H9 (cell line): ENCODE measurements around the gene ISG20. TPM values are rescaled to one million over a fixed set of nuclear protein-coding genes. Genes with fewer than 3 reads are reported as not detected.

ENCODE experiments used
- DNase-seq: peaks from one replicate; pipeline ENCODE4 v3.0.0-alpha.2; 2017
- H2AFZ ChIP-seq: one replicate; pipeline ENCODE4 v1.6.1; 2013; ENCODE audit warnings: mild to moderate bottlenecking, low read length, control low read depth, moderate library complexity
- H2AK5ac ChIP-seq: 2 replicates; pipeline ENCODE4 v1.6.1; 2013; ENCODE audit warnings: low read length, control low read depth, mixed read lengths; ENCODE audit not compliant: insufficient read length
- H2BK120ac ChIP-seq: one replicate; pipeline ENCODE4 v1.6.1; 2013; ENCODE audit warnings: low read depth, mild to moderate bottlenecking, low read length, control low read depth, inconsistent platforms; ENCODE audit not compliant: poor library complexity, severe bottlenecking
- H2BK12ac ChIP-seq: 2 replicates; pipeline ENCODE4 v1.6.1; 2013; ENCODE audit warnings: low read length, control low read depth, mixed read lengths, low read depth; ENCODE audit not compliant: insufficient read length
- H2BK15ac ChIP-seq: 2 replicates; pipeline ENCODE4 v1.6.1; 2013; ENCODE audit warnings: low read depth, low read length, control low read depth
- H2BK20ac ChIP-seq: one replicate; pipeline ENCODE4 v1.6.1; 2013; ENCODE audit warnings: low read depth, mild to moderate bottlenecking, low read length, control low read depth, inconsistent platforms; ENCODE audit not compliant: poor library complexity, severe bottlenecking
- H2BK5ac ChIP-seq: 2 replicates; pipeline ENCODE4 v1.6.1; 2013; ENCODE audit warnings: low read length, control low read depth, mixed read lengths; ENCODE audit not compliant: insufficient read length
- H3K14ac ChIP-seq: 2 replicates; pipeline ENCODE4 v1.6.1; 2013; ENCODE audit warnings: low read length, control low read depth; ENCODE audit not compliant: insufficient read depth
- H3K18ac ChIP-seq: 2 replicates; pipeline ENCODE4 v1.6.1; 2013; ENCODE audit warnings: low read depth, mild to moderate bottlenecking, mixed read lengths, low read length, control low read depth; ENCODE audit not compliant: insufficient read length
- H3K23ac ChIP-seq: 2 replicates; pipeline ENCODE4 v1.6.1; 2013; ENCODE audit warnings: low read length, control low read depth, mixed read lengths, low read depth; ENCODE audit not compliant: insufficient read length
- H3K23me2 ChIP-seq: 2 replicates; pipeline ENCODE4 v1.6.1; 2013; ENCODE audit warnings: low read depth, mild to moderate bottlenecking, mixed read lengths, low read length, control low read depth; ENCODE audit not compliant: insufficient read length, poor library complexity, severe bottlenecking
- H3K27ac ChIP-seq: 2 replicates; pipeline ENCODE4 v1.5.1; 2013; ENCODE audit warnings: low read length, control low read depth, mixed read lengths, low read depth; ENCODE audit not compliant: insufficient read length
- H3K27me3 ChIP-seq: 2 replicates; pipeline ENCODE4 v1.6.1; 2013; ENCODE audit warnings: low read length, control low read depth, inconsistent platforms; ENCODE audit not compliant: insufficient read depth
- H3K4ac ChIP-seq: 2 replicates; pipeline ENCODE4 v1.6.1; 2013; ENCODE audit warnings: low read depth, mild to moderate bottlenecking, control low read depth, inconsistent platforms, low read length, moderate library complexity
- H3K4me1 ChIP-seq: 2 replicates; pipeline ENCODE4 v1.6.1; 2013; ENCODE audit warnings: low read length, control low read depth, inconsistent platforms; ENCODE audit not compliant: insufficient read depth
- H3K4me2 ChIP-seq: 2 replicates; pipeline ENCODE4 v1.6.1; 2013; ENCODE audit warnings: low read length, control low read depth, mixed read lengths; ENCODE audit not compliant: insufficient read length, insufficient read depth
- H3K56ac ChIP-seq: 2 replicates; pipeline ENCODE4 v1.6.1; 2013; ENCODE audit warnings: low read depth, mild to moderate bottlenecking, mixed read lengths, low read length, control low read depth; ENCODE audit not compliant: insufficient read length
- H3K79me1 ChIP-seq: 2 replicates; pipeline ENCODE4 v1.6.1; 2013; ENCODE audit warnings: low read depth, mild to moderate bottlenecking, moderate library complexity, low read length, control low read depth, inconsistent platforms; ENCODE audit not compliant: insufficient read depth, poor library complexity, severe bottlenecking
- H3K79me2 ChIP-seq: 2 replicates; pipeline ENCODE4 v1.6.1; 2013; ENCODE audit warnings: low read length, control low read depth, inconsistent platforms; ENCODE audit not compliant: insufficient read depth
- H3K9ac ChIP-seq: 2 replicates; pipeline ENCODE4 v1.6.1; 2013; ENCODE audit warnings: low read length, control low read depth, mixed read lengths; ENCODE audit not compliant: insufficient read length; ENCODE audit errors: extremely low read depth
- H3K9me3 ChIP-seq: one replicate; pipeline ENCODE4 v1.6.1; 2013; ENCODE audit warnings: low read depth, low read length, inconsistent platforms; ENCODE audit not compliant: control insufficient read depth
- H3T11ph ChIP-seq: one replicate; pipeline ENCODE4 v1.6.1; 2013; ENCODE audit warnings: mild to moderate bottlenecking, low read length, control low read depth, inconsistent platforms
- H4K20me1 ChIP-seq: one replicate; pipeline ENCODE4 v1.6.1; 2013; ENCODE audit not compliant: control insufficient read depth, insufficient read length, insufficient read depth
- H4K5ac ChIP-seq: 2 replicates; pipeline ENCODE4 v1.6.1; 2013; ENCODE audit warnings: low read depth, mild to moderate bottlenecking, mixed read lengths, low read length, control low read depth; ENCODE audit not compliant: insufficient read length
- H4K8ac ChIP-seq: replicated peaks from 2 replicates; pipeline ENCODE4 v1.6.1; 2013; ENCODE audit warnings: low read length, control low read depth, mixed read lengths, low read depth; ENCODE audit not compliant: insufficient read length
- H4K91ac ChIP-seq: 2 replicates; pipeline ENCODE4 v1.6.1; 2013; ENCODE audit warnings: low read depth, mild to moderate bottlenecking, moderate library complexity, mixed read lengths, low read length, control low read depth; ENCODE audit not compliant: insufficient read length
- H3K27ac Mint-ChIP-seq, 3 experiments: 2 replicates in 2 of 3; 3 replicates in 1 of 3; pipeline ENCODE4 v1.8.0; 2020 to 2021; ENCODE audit warnings: mixed read lengths in 3 of 3, mild to moderate bottlenecking in 1 of 3, moderate library complexity in 1 of 3
- H3K27me3 Mint-ChIP-seq: 2 replicates; pipeline ENCODE4 v1.8.0; 2021; ENCODE audit warnings: low read depth, mild to moderate bottlenecking, moderate library complexity, mixed read lengths
- H3K36me3 Mint-ChIP-seq, 3 experiments: 2 replicates in 2 of 3; 3 replicates in 1 of 3; pipeline ENCODE4 v1.8.0; 2020 to 2021; ENCODE audit warnings: low read depth in 3 of 3, mixed read lengths in 3 of 3; ENCODE audit not compliant: insufficient read depth in 1 of 3
- H3K4me1 Mint-ChIP-seq, 2 experiments: 2 replicates each; pipeline ENCODE4 v1.8.0; 2020; ENCODE audit warnings: mixed read lengths in 2 of 2
- H3K4me3 Mint-ChIP-seq, 2 experiments: 2 replicates in 1 of 2; 3 replicates in 1 of 2; pipeline ENCODE4 v1.8.0; 2020 to 2021; ENCODE audit warnings: mild to moderate bottlenecking in 2 of 2, mixed read lengths in 2 of 2, moderate library complexity in 1 of 2
- H3K9me3 Mint-ChIP-seq, 2 experiments: 2 replicates in 1 of 2; 3 replicates in 1 of 2; pipeline ENCODE4 v1.8.0; 2020; ENCODE audit warnings: mild to moderate bottlenecking in 2 of 2, mixed read lengths in 2 of 2, moderate library complexity in 1 of 2
- WGBS: extraction: QIAGEN DNeasy Blood & Tissue Kit; methylation state at CpG from one replicate; pipeline ENCODE4 v1.1.7; 2013; ENCODE audit warnings: missing lambda C conversion rate, low lambda C conversion rate, mixed read lengths; ENCODE audit not compliant: insufficient read length; ENCODE audit errors: extremely low coverage; 5-methylcytosine and 5-hydroxymethylcytosine counted together
- total RNA-seq: library from RNA; stranded (reverse); gene quantifications from 2 replicates; pipeline ENCODE4 v1.2.1, GENCODE V29; 2021
- TF ChIP-seq, protein P1 (sequence below): fragments of 200-600 bp; sonication (generic); conservative IDR thresholded peaks from 3 replicates; pipeline ENCODE4 v1.8.0; 2021; ENCODE audit warnings: antibody characterized with exemption, mild to moderate bottlenecking

Gene ISG20
- total RNA-seq, 1 experiment from 2014 or later = 7.4 TPM

DNA sequence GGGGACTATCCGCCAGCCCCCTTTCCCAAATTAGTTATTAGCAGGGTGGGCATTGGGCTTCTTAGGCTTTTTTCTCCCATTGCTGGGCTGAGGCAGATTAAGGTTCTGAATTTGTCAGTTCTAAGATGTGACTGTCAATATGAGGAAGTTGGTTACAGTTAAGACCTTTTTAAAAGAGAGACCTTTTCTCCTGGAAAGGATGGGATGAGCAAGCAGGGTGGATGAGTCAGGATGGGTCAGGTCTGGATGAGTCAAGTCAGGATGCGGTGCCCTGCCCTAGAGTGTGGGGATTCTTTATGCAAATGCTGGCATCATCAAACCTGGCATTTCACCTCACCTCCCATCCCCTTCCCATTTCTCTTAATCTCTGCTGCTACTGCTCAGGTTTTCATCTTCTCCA lies 15.8 kb upstream of the ISG20 start:
- Mint-ChIP-seq H3K27ac (peak overlapping the region in 1 of 3 experiments; percentile 53; a peak in 2 of 7 replicates), H3K9me3 (no peaks in the 10 kb centered on the region), H3K4me3 (peak overlapping the region; percentile 93 to 95), H3K36me3 (peaks cover 10 to 58% (median 55%) of the 10 kb centered on the region in 3 experiments; a peak in 6 of 7 replicates), H3K27me3 (peaks cover 2% of the 10 kb centered on the region), H3K4me1 (peaks cover 46 to 61% of the 10 kb centered on the region in 2 experiments)
- TF ChIP-seq, protein P1, sequence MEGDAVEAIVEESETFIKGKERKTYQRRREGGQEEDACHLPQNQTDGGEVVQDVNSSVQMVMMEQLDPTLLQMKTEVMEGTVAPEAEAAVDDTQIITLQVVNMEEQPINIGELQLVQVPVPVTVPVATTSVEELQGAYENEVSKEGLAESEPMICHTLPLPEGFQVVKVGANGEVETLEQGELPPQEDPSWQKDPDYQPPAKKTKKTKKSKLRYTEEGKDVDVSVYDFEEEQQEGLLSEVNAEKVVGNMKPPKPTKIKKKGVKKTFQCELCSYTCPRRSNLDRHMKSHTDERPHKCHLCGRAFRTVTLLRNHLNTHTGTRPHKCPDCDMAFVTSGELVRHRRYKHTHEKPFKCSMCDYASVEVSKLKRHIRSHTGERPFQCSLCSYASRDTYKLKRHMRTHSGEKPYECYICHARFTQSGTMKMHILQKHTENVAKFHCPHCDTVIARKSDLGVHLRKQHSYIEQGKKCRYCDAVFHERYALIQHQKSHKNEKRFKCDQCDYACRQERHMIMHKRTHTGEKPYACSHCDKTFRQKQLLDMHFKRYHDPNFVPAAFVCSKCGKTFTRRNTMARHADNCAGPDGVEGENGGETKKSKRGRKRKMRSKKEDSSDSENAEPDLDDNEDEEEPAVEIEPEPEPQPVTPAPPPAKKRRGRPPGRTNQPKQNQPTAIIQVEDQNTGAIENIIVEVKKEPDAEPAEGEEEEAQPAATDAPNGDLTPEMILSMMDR = no peak
- Histone ChIP-seq H3T11ph (no peak overlapping the region), H4K20me1 (peaks cover 5% of the 10 kb centered on the region), H3K56ac (no peak overlapping the region), H3K23me2 (peaks cover 13% of the 10 kb centered on the region), H3K9me3 (no peaks in the 10 kb centered on the region), H3K4me1 (peaks cover 13% of the 10 kb centered on the region; the same call in 1 of the 2 replicates), H2BK120ac (no peak overlapping the region), H4K5ac (no peak overlapping the region), H3K27me3 (no peaks in the 10 kb centered on the region), H4K91ac (no peak overlapping the region), H2BK12ac (no peak overlapping the region), H3K18ac (no peak overlapping the region), H3K4me2 (peak overlapping the region; percentile 99), H3K9ac (peak overlapping the region; percentile 19), H2BK15ac (no peak overlapping the region), H2BK5ac (no peak overlapping the region), H3K79me2 (peaks cover 59% of the 10 kb centered on the region), H3K27ac (no peak overlapping the region), H3K14ac (no peak overlapping the region), H4K8ac (no peak overlapping the region), H2BK20ac (no peak overlapping the region), H3K79me1 (peaks cover 5% of the 10 kb centered on the region), H2AFZ (no peak overlapping the region), H3K23ac (no peak overlapping the region), H3K4ac (no peak overlapping the region), H2AK5ac (no peak overlapping the region)
- no peak for DNase-seq
- no CpG with 5 or more reads among the region's 2 CpGs for WGBS
